HepG2 (cell line): ENCODE measurements around the gene TNFRSF6B. TPM values are rescaled to one million over a fixed set of nuclear protein-coding genes. Genes with fewer than 3 reads are reported as not detected.

ENCODE experiments used
- AGO1 ChIP-seq: fragments of 200-400 bp; formaldehyde crosslinking; IDR thresholded peaks from 2 replicates; pipeline ENCODE4 v1.6.1; 2017; ENCODE audit warnings: mild to moderate bottlenecking, low read depth, low read length, moderate library complexity; ENCODE audit not compliant: poor library complexity, severe bottlenecking
- ATAD3A ChIP-seq: sonication (generic); formaldehyde crosslinking; IDR thresholded peaks from 2 replicates; pipeline ENCODE4 v1.4.0; 2020; ENCODE audit warnings: missing genetic modification reagents
- BORCS8-MEF2B ChIP-seq: sonication (generic); formaldehyde crosslinking; IDR thresholded peaks from 2 replicates; pipeline ENCODE4 v1.8.0; 2022; ENCODE audit warnings: mild to moderate bottlenecking, missing genetic modification reagents
- CBX1 ChIP-seq: IDR thresholded peaks from one replicate; pipeline ENCODE4 v1.6.1; 2016; ENCODE audit warnings: antibody characterized with exemption, low read depth
- CHCHD3 ChIP-seq: sonication (generic); formaldehyde crosslinking; IDR thresholded peaks from 2 replicates; pipeline ENCODE4 v1.8.0; 2022; ENCODE audit warnings: mild to moderate bottlenecking, missing genetic modification reagents, moderate library complexity
- CREBL2 ChIP-seq: sonication (generic); formaldehyde crosslinking; IDR thresholded peaks from 2 replicates; pipeline ENCODE4 v1.8.1; 2023; ENCODE audit warnings: missing genetic modification reagents, mild to moderate bottlenecking, borderline replicate concordance
- DBP ChIP-seq: sonication (generic); formaldehyde crosslinking; IDR thresholded peaks from 2 replicates; pipeline ENCODE4 v1.4.0; 2020; ENCODE audit warnings: missing genetic modification reagents; ENCODE audit errors: not compliant biosample characterization
- DR1 ChIP-seq: sonication (generic); formaldehyde crosslinking; IDR thresholded peaks from 2 replicates; pipeline ENCODE4 v1.8.0; 2021; ENCODE audit warnings: mild to moderate bottlenecking, missing genetic modification reagents, inconsistent platforms
- DZIP1 ChIP-seq: sonication (generic); formaldehyde crosslinking; IDR thresholded peaks from 2 replicates; pipeline ENCODE4 v1.5.0; 2020; ENCODE audit warnings: mild to moderate bottlenecking, missing genetic modification reagents
- E2F1 ChIP-seq: sonication (generic); formaldehyde crosslinking; IDR thresholded peaks from 2 replicates; pipeline ENCODE4 v1.5.0; 2020; ENCODE audit warnings: missing genetic modification reagents
- FOXM1 ChIP-seq: sonication (generic); formaldehyde crosslinking; IDR thresholded peaks from 2 replicates; pipeline ENCODE4 v1.5.0; 2020; ENCODE audit warnings: missing genetic modification reagents
- HIVEP1 ChIP-seq: sonication (generic); formaldehyde crosslinking; IDR thresholded peaks from 2 replicates; pipeline ENCODE4 v1.4.0; 2020; ENCODE audit warnings: mild to moderate bottlenecking, missing genetic modification reagents
- MAX ChIP-seq: IDR thresholded peaks from 2 replicates; pipeline ENCODE4 v1.6.1; 2012; ENCODE audit warnings: inconsistent platforms
- MEF2D ChIP-seq: sonication (generic); formaldehyde crosslinking; IDR thresholded peaks from 2 replicates; pipeline ENCODE4 v1.5.1; 2020; ENCODE audit warnings: mild to moderate bottlenecking, missing genetic modification reagents
- NCOA1 ChIP-seq: sonication (generic); formaldehyde crosslinking; IDR thresholded peaks from 2 replicates; pipeline ENCODE4 v1.9.0; 2021; ENCODE audit warnings: missing genetic modification reagents
- NR3C1 ChIP-seq: sonication (generic); formaldehyde crosslinking; IDR thresholded peaks from 2 replicates; pipeline ENCODE4 v1.4.0; 2020; ENCODE audit warnings: missing genetic modification reagents
- POGZ ChIP-seq: sonication (generic); formaldehyde crosslinking; IDR thresholded peaks from 2 replicates; pipeline ENCODE4 v1.4.0; 2020; ENCODE audit warnings: mild to moderate bottlenecking, missing genetic modification reagents
- RFXAP ChIP-seq: sonication (generic); formaldehyde crosslinking; IDR thresholded peaks from 2 replicates; pipeline ENCODE4 v1.4.0; 2020; ENCODE audit warnings: missing genetic modification reagents, borderline replicate concordance
- SP5 ChIP-seq: IDR thresholded peaks from 2 replicates; pipeline ENCODE4 v1.6.1; 2016; ENCODE audit warnings: low read depth, borderline replicate concordance
- SRSF9 ChIP-seq: fragments of 200-400 bp; formaldehyde crosslinking; IDR thresholded peaks from 2 replicates; pipeline ENCODE4 v1.6.1; 2018; ENCODE audit warnings: borderline replicate concordance, mild to moderate bottlenecking, low read depth, low read length; ENCODE audit not compliant: insufficient read depth, poor library complexity, severe bottlenecking
- STAT5B ChIP-seq: sonication (generic); formaldehyde crosslinking; IDR thresholded peaks from 2 replicates; pipeline ENCODE4 v1.4.0; 2020; ENCODE audit warnings: missing genetic modification reagents
- ZNF138 ChIP-seq: sonication (generic); formaldehyde crosslinking; IDR thresholded peaks from 2 replicates; pipeline ENCODE4 v1.5.0; 2020; ENCODE audit warnings: mild to moderate bottlenecking, low read depth, missing genetic modification reagents
- ZNF33A ChIP-seq: sonication (generic); formaldehyde crosslinking; IDR thresholded peaks from 2 replicates; pipeline ENCODE4 v1.5.1; 2020; ENCODE audit warnings: missing genetic modification reagents, mild to moderate bottlenecking, moderate library complexity, borderline replicate concordance
- ZNF501 ChIP-seq: sonication (generic); formaldehyde crosslinking; IDR thresholded peaks from 2 replicates; pipeline ENCODE4 v1.5.1; 2020; ENCODE audit warnings: mild to moderate bottlenecking, moderate library complexity, missing genetic modification reagents
- ZNF878 ChIP-seq: sonication (generic); formaldehyde crosslinking; IDR thresholded peaks from 2 replicates; pipeline ENCODE4 v1.8.1; 2023; ENCODE audit warnings: mild to moderate bottlenecking, missing genetic modification reagents, moderate library complexity
- polyA plus RNA-seq, 8 experiments: library from polyadenylated mRNA; depleted of rRNA in 3 of 8; stranded (reverse) in 7 of 8; unstranded in 1 of 8; fragments of >200 nt; fragmentation: Illumina TruSeq in 4 of 8; extraction: Trizol in 4 of 8; gene quantifications; 2 replicates each; pipeline versions ENCODE4 v1.2.1 to v1.2.3, GENCODE V29; 2011 to 2016; ENCODE audit warnings: low read depth in 4 of 8, missing spikeins in 1 of 8, mixed read lengths in 1 of 8; ENCODE audit not compliant: insufficient read depth in 1 of 8
- total RNA-seq, 5 experiments: library from RNA; depleted of rRNA; stranded (reverse); fragments of >200 nt; fragmentation: Illumina TruSeq; extraction: Trizol; gene quantifications; 2 replicates each; pipeline ENCODE4 v1.2.3, GENCODE V29; 2016; ENCODE audit warnings: low read depth in 1 of 5

Gene TNFRSF6B
- total and polyA plus RNA-seq, 2 of the 13 experiments (the other 11 are each of a cell fraction or from before 2014, with no cell fraction given), result 0.24 TPM; not detected in 1

- no peak for TF ChIP-seq DZIP1 (CRISPR knock-in tag)
- no peak for TF ChIP-seq ATAD3A (CRISPR knock-in tag)
- no peak for TF ChIP-seq STAT5B (CRISPR knock-in tag)
- peak; percentile 90 for TF ChIP-seq AGO1
- no peak for TF ChIP-seq DBP
- 0 out of 2 replicates have a peak, but pooled peaks have one; percentile 43 for TF ChIP-seq DR1
- no peak for TF ChIP-seq E2F1
- no peak for TF ChIP-seq SRSF9
- TF ChIP-seq CHCHD3 (CRISPR knock-in tag), result peak; percentile 92
- no peak for TF ChIP-seq NCOA1
- no peak for TF ChIP-seq MAX
- TF ChIP-seq MEF2D, result no peak
- no peak for TF ChIP-seq RFXAP (CRISPR knock-in tag)
- no peak for TF ChIP-seq SP5 (CRISPR knock-in tag)
- no peak for TF ChIP-seq BORCS8-MEF2B (CRISPR knock-in tag)
- TF ChIP-seq CREBL2 (CRISPR knock-in tag), result no peak
- TF ChIP-seq NR3C1 (CRISPR knock-in tag), result no peak
- no peak for TF ChIP-seq ZNF878 (CRISPR knock-in tag)
- TF ChIP-seq HIVEP1 (CRISPR knock-in tag), result no peak
- no peak for TF ChIP-seq ZNF138 (CRISPR knock-in tag)
- no peak for TF ChIP-seq FOXM1
- TF ChIP-seq ZNF33A (CRISPR knock-in tag), result no peak
- no peak for TF ChIP-seq CBX1
- TF ChIP-seq POGZ (CRISPR knock-in tag), result no peak
- TF ChIP-seq ZNF501 (CRISPR knock-in tag), result no peak
Observed at GRCh38 chr20:63746751-63747315, 50.4 kb downstream of the TNFRSF6B start (continued).
